HG03520 (cell line): ENCODE data around the gene NETO2.
"Not testable (repeated sequence)": the region's sequence is repeated elsewhere in the genome, so short reads cannot be mapped to it uniquely, and the experiment has no call there.

ENCODE experiments used
- ATAC-seq: cut with Tn5 transposase; IDR thresholded peaks from one replicate; pipeline ENCODE4 v1.9.1; 2021; ENCODE audit warnings: mild to moderate bottlenecking, moderate library complexity; ENCODE audit not compliant: unreplicated experiment

The NETO2 gene

DNA sequence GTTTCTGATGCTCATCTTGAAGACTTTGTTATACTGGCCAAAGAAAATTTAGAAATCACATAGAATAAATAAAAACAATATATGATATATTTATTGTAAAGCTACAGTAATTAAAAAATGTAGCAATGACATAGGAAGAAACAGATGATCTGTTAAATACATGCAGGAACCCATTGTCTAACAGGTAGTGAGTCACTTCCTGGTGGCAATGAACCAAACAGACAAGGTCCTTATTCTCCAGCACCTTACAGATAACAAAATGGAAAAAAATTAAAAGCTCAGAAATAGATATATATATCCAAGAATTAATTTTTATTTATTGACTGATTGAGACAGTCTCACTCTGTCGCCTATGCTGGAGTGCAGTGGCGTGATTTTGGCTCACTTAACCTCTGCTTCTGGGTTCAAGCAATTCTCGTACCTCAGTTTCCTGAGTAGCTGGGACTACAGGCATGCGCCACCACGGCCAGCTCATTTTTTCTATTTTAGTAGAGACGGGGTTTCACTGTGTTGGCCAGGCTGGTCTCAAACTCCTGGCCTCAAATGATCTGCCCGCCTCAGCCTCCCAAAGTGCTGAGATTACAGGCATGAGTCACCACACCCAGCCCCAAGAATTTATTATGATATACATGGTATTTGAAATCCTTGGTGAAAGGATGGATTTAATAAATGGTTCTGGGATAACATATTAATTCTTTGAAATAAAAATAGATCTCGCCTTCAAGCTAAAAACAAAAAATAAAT lies 7.5 kb downstream of the NETO2 start:
- ATAC-seq: no peak

DNA sequence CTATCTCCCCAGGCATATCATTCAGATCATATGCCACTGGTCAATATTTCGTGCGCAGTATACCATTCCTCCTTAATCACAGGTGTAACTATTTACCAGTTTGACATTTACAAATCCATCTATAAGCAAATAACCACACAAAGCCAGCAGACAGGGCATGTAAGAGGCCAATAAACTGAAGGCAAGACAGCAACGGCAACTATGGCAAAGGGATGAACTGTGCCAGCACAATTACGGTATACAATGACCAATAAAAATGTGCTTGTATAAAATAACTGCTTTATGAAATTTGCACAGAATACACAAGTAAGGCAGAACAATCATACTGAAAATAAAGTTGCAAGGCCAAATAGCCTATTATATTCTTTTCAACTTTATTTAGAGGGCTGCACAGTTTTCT lies 9.2 kb downstream of the NETO2 start:
- ATAC-seq: no peak

DNA sequence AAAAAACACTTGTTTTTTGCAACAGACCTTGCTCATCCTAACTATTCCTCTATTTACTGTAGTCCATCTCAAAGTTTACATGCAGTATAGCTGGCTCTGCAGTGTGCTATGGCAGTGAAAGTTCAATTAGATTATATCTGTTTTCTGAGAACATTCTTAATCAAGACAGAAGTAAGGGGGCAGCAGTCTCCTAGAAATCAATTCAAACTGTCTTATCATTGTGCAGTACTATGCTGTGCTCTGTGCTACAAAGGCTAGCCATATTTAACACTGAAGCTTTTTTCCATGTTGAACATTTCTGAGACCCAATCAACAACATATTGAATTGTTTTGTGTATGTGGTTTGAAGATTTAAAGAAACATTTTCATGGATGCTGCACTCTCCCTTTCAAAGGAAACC lies 11.4 kb downstream of the NETO2 start:
- ATAC-seq: no peak

DNA sequence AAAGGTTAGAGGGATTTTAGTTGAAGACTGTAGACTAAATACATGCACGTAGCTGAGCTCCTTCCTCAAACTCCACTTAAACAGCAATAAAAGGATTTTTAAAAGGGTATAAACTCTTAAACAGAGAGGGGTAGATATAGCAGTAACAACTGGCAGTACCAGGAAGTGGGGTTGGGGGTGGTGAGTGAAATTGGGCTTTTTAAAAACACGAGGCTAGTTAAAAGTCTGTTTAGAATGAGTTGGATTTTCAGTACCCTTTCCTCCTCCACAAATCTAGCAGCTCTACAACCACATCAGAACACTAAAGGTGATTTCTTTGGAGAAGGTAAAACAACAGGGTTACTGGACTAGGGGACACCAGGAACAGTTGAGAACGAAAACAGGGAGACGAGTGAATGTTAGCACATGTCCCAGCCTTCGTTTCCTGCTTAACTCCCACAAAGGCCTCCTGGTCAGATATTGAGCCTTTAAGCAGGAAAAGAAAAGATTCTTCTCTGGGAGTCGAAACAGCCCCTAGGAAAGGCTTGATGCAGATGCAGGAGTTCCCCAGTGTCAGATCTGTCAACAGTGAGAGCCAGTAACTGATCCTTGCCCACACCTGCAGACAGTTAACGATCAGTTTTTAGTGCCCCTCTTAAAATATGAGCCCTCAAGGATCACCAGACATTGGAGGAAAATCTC lies 13.8 kb downstream of the NETO2 start:
- no peak for ATAC-seq

DNA sequence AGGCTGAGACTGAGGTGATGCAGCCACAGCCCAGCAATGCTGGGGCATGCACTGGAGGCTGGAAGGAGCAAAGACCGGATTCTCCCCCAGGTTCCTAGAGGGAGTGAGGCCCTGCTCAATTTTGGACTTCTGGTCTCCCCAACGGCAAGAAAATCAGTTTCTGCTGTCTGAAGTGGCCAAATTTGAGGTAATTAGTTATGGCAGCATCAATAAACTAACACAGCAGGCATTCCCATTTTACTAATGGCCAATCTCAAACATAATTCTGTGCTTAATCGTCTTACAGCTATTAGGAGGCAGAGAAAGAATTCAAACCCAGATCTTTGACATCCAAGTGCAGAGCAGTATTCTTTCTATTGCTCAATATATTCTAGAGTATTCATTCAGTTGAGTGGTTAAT lies 16.2 kb downstream of the NETO2 start:
- no peak for ATAC-seq

DNA sequence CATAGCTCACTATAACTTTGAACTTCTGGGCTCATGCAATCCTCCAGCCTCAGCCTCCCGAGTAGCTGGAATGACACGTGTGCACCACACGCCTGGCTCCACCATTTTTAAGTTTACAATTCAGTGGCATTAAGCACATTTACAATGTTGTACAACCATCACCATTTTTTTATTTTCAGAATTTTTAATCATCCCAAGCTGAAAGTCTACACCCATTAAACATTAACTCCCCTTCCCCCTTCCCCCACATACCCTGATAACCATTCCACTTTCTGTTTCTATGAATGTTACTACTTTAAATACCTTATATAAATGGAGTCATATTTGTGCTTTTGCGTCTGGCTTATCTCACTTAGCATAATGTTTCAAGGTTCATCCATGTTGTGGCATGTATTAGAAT lies 18.0 kb downstream of the NETO2 start:
- ATAC-seq: no peak

DNA sequence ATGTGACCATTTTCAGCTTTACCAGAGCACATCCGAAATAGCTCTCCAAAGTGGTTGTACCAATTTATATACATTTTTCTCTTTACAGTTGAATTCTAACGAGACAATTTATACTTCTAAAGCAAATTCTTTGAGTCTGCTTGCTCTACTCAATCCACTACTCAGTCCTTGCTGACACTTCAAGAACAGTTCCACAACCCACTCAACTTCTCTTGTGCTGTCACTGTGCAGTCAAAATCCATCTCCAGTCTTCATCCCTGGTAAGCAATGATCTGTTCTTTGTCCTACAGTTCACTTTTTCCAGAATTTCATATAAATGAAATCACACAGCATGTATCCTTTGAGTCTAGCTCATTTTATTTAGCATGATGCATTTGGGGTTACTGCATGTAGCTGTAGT lies 30.6 kb downstream of the NETO2 start:
- ATAC-seq: no peak

DNA sequence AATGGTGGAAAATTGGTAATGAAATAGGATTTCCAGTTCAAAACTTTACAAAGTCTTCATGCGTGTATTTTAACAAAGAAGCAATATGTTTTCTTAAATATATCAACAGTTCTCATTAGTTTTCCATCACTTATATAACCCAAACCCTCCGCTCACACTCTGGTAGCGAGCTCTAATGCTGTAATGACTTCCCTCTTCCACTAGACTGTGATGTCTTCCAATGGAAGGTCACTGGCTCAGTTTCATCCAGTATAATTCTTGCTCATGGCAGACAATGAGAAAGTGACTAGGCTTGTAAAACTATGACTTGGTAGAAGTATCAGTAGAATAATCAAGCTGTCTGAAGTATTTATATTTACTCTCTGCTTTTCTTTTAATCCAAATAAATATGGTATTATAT lies 32.8 kb downstream of the NETO2 start:
- ATAC-seq: no peak

DNA sequence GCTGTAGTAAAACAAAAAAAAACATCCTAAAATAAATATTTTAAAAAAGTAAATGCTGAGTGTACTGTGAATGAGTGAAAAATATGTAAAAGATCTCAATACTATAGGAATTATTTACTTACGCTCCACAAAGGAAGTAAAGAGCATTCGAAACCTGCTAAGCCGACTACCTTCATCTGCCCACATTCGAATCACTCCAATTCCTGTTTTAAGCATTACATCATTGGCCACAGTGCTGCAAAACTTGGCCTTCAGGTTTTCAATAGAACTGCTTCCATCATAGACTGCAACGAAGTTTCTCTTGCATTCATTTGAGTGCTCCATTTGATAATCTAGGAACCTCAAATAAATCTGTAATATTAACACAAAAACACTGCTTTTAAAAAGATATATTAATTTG lies 34.4 kb downstream of the NETO2 start:
- no peak for ATAC-seq

DNA sequence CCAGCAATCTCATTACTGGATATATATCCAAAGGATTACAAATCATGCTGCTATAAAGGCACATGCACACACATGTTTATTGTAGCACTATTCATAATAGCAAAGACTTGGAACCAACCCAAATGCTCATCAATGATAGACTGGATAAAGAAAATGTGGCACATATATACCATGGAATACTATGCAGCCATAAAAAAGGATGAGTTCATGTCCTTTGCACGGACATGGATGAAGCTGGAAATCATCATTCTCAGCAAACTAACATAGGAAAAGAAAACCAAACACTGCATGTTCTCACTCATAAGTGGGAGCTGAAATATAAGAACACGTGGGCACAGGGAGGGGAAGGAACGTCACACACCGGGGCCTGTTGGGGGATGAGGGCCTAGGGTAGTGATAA lies 40.8 kb downstream of the NETO2 start:
- not testable (repeated sequence) for ATAC-seq

DNA sequence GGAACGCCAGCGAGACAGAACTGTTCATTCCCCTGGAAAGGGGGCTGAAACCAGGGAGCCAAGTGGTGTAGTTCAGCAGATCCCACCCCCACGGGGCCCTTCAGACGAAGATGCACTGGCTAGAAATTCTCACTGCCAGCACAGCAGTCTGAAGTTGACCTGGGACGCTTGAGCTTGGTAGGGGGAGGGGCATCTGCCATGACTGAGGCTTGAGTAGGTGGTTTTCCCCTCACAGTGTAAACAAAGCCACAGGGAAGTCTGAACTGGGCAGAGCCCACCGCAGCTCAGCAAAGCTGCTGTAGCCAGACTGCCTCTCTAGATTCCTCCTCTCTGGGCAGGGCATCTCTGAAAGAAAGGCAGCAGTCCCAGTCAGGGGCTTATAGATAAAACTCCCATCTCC lies 46.6 kb downstream of the NETO2 start:
- not testable (repeated sequence) for ATAC-seq

DNA sequence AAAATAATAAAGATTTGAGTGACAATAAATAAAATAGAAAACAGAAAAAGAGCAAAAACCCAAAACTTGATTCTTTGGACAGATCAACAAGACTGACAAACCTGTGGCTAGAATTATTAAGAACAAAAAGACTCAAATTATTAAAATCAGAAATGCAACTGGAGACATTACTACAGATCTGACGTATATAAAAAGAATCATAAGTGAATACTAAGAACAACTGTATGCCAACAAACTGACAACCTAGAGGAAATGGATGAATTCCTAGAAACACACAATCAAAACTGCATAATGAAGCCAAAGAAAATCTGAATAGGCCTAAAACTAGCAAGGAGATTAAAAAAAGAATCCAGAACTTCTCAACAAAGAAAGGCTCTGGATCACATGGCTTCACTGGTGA lies 47.4 kb downstream of the NETO2 start:
- ATAC-seq: no peak

DNA sequence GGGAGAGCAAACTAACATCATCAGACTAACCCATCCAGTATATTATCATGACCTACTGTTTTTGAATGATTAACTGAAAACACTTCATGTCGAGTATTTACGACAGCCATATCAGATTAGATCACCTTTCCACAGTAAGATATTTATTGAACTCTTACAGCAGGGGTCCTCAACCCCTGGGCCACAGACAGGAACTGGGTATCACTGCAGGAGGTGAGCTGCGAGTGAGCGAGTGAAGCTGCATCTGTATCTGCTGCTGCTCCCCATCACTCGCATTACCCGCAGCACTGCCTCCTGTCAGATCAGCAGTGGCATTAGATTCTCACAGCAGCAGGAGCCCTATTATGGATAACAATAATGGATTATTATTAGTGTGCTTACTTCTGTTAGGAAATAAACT lies 59.5 kb downstream of the NETO2 start:
- ATAC-seq: no peak

DNA sequence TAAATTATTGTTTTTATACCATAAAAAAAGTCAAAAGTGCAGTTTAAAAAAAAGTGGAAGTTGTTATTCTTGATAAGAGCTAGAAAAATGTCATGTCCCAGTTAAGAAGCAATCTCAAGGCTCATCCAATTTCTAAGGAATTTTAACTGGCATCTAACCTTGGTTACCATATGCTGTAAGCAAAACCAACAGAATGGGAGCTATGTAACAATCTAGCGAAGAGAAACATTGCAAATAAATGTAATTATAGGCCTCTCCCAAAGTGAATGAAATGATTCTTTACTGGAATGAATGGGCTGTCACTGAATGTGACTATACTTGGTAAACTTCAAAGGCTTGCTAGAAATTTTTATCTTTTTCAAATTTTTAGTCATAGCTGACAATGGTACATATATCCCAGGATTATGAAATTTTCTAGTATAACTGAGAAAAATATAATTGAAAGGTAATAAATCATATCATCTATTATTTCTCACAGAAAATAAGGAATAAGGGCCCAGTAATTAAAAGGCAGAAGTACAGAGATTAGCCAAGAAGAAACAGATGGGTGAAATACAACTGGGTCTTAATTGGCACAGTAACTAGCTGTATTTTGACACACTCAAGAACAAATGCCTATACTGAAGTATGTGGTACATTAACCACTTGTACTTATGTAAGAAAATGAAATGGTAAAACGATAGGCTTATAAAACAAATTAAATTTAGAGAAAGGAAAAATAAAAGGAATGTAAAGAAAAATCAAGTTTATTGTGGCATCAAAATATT lies 61.5 kb downstream of the NETO2 start:
- no peak for ATAC-seq

DNA sequence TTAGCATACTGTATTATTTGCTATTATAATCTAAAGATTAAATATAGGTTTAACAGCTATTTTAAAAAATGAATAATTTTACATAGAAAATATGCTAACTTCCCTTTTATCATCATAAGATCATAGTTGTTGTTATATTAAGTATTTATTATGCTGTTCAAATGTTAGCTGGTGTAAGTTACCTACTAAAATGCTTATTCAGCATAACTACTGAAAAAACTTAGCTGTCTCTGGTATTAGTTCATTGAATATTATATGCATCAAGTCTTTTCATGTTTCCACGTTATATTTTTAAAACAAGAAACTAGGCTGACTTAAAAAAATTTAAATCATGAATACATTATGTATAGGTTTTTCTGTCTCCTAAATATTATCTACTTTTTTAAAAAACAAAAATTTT lies 62.6 kb downstream of the NETO2 start:
- no peak for ATAC-seq

DNA sequence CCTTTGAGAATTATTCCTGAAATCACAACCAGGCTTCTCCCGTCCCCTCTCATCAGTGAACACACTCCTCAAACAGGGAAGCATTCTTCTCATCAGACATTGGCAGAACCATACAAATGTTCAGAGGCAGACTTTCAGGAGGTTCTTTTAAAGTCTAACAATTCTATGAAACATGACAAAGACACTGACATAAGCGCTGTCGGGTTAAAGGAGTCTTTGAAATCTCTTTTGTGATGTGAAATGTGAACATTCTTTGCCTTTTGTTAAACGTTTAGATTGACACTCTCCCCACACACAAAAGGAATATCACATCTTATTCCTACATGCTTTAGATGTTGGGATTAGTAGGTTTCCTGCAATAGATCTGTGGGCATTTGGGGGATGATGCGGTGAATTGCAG lies 63.9 kb downstream of the NETO2 start:
- ATAC-seq: no peak

DNA sequence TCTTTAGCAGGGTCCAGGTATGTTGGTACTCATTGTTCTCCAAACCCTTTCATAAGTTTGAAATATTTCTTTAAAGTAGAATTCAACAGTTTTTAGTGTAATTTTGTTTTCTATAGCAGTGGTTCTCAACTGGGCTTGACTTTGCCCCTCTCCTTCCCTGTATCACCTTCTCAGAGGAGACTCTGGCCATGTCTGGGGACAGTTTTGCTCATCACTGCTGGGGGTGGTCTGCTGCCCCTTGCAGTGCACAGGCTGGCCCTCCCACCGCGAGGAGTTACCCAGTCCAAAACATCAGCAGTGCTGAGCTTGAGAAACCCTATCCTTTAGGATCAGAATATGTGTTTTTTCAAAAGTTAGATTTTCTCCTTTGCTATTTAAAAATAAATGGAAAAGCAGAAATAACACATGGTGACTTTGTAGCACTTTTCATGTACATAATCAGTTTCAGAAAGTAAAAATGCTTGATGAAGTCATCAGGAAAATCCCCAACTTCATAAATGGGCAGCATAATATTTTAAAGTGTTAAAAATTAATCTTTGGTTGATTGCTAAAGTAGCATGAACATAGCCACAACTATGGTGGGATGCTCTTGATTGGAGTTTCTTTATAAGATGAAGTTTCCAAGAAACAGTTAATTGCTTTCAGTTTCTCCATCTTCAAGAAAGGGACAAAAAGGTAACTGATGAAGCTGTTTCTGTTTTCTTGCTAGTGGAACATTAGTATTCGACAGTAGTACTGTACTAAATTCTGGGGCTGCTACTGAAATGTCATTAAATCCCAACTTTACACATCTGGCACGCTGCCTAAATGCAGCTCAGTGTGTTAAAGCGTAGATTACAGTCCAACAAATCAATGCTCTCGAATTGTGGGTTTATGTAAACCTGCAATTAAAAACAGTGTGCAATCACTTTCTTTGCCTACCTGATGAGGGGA lies 70.3 kb downstream of the NETO2 start:
- ATAC-seq: no peak

DNA sequence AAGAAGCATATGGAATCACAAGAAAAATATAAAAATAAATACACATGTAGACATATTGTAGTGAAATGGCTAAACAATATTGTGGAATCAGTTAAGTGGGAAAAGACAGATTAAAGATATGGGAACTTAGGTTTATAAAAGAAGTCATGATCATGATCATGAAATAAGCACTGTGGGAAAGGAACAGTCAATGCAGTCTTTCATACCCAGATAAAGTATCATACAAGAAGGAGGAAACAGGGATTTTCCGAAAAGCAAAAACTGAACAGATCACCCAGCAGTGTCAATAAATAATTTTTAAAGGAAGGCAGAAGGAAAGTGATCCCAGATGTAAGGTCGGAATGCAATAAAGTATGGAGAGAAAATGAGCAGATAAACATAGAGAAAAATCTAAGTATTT lies 71.6 kb downstream of the NETO2 start:
- ATAC-seq: no peak

DNA sequence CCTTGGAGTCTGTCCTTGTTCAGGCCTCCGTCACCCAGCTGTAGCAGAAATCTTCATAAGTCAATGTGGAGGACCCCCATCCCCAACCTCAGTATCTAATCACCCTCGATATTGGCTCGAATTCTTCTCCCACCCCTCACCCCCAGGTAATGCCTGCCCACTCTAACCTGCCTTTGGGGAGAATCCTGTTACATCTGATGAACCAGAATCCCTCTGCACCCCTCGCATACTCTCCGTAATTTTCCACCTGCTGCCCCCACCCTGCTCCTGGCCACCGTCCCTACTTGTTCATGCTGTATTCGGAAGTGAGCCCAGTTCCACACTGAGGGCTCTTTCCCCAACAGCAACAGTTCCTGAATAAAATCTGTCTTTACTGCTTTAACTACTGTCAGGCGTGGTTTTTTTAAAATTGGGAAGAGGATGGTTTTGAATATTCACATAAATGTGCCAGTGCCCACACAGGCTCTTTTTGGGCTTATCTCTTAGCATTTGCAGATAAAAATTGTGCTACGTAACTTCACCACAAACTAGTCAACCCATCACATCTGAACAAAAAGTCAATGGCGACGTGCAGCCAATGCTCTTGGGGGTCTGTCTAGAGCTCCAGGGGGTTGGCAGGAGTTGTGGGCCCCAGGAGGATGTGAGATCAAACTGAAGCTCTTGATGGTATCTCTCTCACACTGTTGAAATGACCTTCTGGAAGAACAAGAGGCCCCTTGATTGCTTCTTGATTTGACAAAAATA lies 73.7 kb downstream of the NETO2 start:
- no peak for ATAC-seq

DNA sequence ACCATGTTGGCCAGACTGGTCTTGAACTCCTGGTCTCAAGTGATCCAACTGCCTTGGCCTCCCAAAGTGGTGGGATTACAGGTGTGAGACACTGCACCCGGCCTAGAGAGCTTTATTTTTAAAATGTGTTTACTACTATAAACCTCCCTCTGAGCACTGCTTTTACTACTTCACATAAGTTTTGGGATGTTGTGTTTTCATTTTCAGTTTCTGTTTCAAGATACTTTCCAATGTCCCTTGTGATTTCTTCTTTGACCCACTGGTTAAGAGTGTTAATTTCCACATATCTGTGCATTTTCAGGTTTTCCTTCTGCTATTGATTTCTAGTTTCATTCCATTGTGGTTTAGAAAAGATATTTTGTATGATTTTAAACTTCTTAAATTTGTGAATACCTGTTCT lies 74.4 kb downstream of the NETO2 start:
- ATAC-seq: no peak
